ENCODE data around the gene C19orf18. TPM values are rescaled to one million over a fixed set of nuclear protein-coding genes. Genes with fewer than 3 reads are reported as not detected.

The C19orf18 gene
- total RNA-seq, 2 experiments from 2014 or later: 0.36 to 0.88 TPM

- H3K4me3 ChIP-seq (ENCODE audit: low read length): no peak overlapping the region
- Mint-ChIP-seq H3K36me3 (ENCODE audit: low read depth) (peaks cover 98% of the 10 kb centered on the region), H3K4me1 (ENCODE audit: low read depth) (no peaks in the 10 kb centered on the region), H3K9me3 (peaks cover 27% of the 10 kb centered on the region), H3K27ac (no peak overlapping the region), H3K4me3 (no peak overlapping the region), H3K27me3 (no peaks in the 10 kb centered on the region)
- no peak for ATAC-seq (ENCODE audit: poor library complexity)
- no peak for TF ChIP-seq CTCF (IDR thresholded peaks at IDR 0.05)
- ChIA-PET POLR2A (no interaction called here), CTCF (no interaction called here)
- H3K4me1 ChIP-seq (ENCODE audit: insufficient read depth, low read length): no peaks in the 10 kb centered on the region
- intact Hi-C loops (cut with DNase I, micrococcal nuclease): no loop called here
- peaks cover 58 to 99% of the 10 kb centered on the region in 2 experiments for H3K9me3 ChIP-seq (ENCODE audit: control insufficient read depth in 1 of 2, insufficient read depth in 1 of 2, low read length in 2 of 2)
- no peak for DNase-seq
- no peak overlapping the region for H3K27ac ChIP-seq (ENCODE audit: low read depth in 1 of 2, low read length in 2 of 2)
- H3K27me3 ChIP-seq (ENCODE audit: control insufficient read depth in 1 of 2, insufficient read depth in 2 of 2, low read length in 2 of 2): no peaks in the 10 kb centered on the region
- H3K36me3 ChIP-seq (ENCODE audit: insufficient read depth, low read length): peaks cover 45% of the 10 kb centered on the region
These were observed 4.4 kb upstream of the C19orf18 start for GRCh38 chr19:57978586-57979289.

GRCh38 chr19:57964761-57965160 lies 9.6 kb downstream of the C19orf18 start:
- H3K9me3 ChIP-seq (ENCODE audit: control insufficient read depth in 1 of 2, insufficient read depth in 1 of 2, low read length in 2 of 2): peaks cover 54 to 84% of the 10 kb centered on the region in 2 experiments
- no peak overlapping the region for H3K4me3 Mint-ChIP-seq
- no peaks in the 10 kb centered on the region for H3K27me3 Mint-ChIP-seq
- no peaks in the 10 kb centered on the region for H3K4me1 Mint-ChIP-seq (ENCODE audit: low read depth)
- CTCF ChIA-PET: no interaction called here
- no peak overlapping the region for H3K27ac Mint-ChIP-seq
- H3K36me3 Mint-ChIP-seq (ENCODE audit: low read depth): peaks cover 58% of the 10 kb centered on the region
- ATAC-seq (ENCODE audit: poor library complexity) (no peak), DNase-seq (no peak)
- H3K4me3 ChIP-seq (ENCODE audit: low read length): no peak overlapping the region
- H3K27me3 ChIP-seq (ENCODE audit: control insufficient read depth in 1 of 2, insufficient read depth in 2 of 2, low read length in 2 of 2): no peaks in the 10 kb centered on the region
- H3K4me1 ChIP-seq (ENCODE audit: insufficient read depth, low read length): no peaks in the 10 kb centered on the region
- intact Hi-C loops (cut with DNase I, micrococcal nuclease): no loop called here
- TF ChIP-seq CTCF (IDR thresholded peaks at IDR 0.05): no peak
- H3K36me3 ChIP-seq (ENCODE audit: insufficient read depth, low read length): no peaks in the 10 kb centered on the region
- POLR2A ChIA-PET: no interaction called here
- no peak overlapping the region for H3K27ac ChIP-seq (ENCODE audit: low read depth in 1 of 2, low read length in 2 of 2)
- H3K9me3 Mint-ChIP-seq: peaks cover 7% of the 10 kb centered on the region

GRCh38 chr19:57961785-57962184 lies 12.5 kb downstream of the C19orf18 start:
- H3K4me3 Mint-ChIP-seq: no peak overlapping the region
- CTCF ChIA-PET: no interaction called here
- TF ChIP-seq CTCF (IDR thresholded peaks at IDR 0.05): no peak

More at GRCh38 chr19:57961785-57962184, 12.5 kb downstream of the C19orf18 start:
- ATAC-seq (ENCODE audit: poor library complexity): no peak
- H3K27me3 ChIP-seq (ENCODE audit: control insufficient read depth in 1 of 2, insufficient read depth in 2 of 2, low read length in 2 of 2): peaks cover 0 to 2% of the 10 kb centered on the region in 2 experiments
- no peak for DNase-seq
- Mint-ChIP-seq H3K27ac (no peak overlapping the region), H3K9me3 (peaks cover 8% of the 10 kb centered on the region), H3K27me3 (no peaks in the 10 kb centered on the region), H3K36me3 (ENCODE audit: low read depth) (peaks cover 51% of the 10 kb centered on the region), H3K4me1 (ENCODE audit: low read depth) (no peaks in the 10 kb centered on the region)
- H3K4me1 ChIP-seq (ENCODE audit: insufficient read depth, low read length): no peaks in the 10 kb centered on the region
- intact Hi-C loops (cut with DNase I, micrococcal nuclease): no loop called here
- POLR2A ChIA-PET: no interaction called here
- no peaks in the 10 kb centered on the region for H3K36me3 ChIP-seq (ENCODE audit: insufficient read depth, low read length)
- no peak overlapping the region for H3K4me3 ChIP-seq (ENCODE audit: low read length)
- peaks cover 49 to 81% of the 10 kb centered on the region in 2 experiments for H3K9me3 ChIP-seq (ENCODE audit: control insufficient read depth in 1 of 2, insufficient read depth in 1 of 2, low read length in 2 of 2)
- H3K27ac ChIP-seq (ENCODE audit: low read depth in 1 of 2, low read length in 2 of 2): no peak overlapping the region
